ENCODE data around the gene KCNAB1.

DNA sequence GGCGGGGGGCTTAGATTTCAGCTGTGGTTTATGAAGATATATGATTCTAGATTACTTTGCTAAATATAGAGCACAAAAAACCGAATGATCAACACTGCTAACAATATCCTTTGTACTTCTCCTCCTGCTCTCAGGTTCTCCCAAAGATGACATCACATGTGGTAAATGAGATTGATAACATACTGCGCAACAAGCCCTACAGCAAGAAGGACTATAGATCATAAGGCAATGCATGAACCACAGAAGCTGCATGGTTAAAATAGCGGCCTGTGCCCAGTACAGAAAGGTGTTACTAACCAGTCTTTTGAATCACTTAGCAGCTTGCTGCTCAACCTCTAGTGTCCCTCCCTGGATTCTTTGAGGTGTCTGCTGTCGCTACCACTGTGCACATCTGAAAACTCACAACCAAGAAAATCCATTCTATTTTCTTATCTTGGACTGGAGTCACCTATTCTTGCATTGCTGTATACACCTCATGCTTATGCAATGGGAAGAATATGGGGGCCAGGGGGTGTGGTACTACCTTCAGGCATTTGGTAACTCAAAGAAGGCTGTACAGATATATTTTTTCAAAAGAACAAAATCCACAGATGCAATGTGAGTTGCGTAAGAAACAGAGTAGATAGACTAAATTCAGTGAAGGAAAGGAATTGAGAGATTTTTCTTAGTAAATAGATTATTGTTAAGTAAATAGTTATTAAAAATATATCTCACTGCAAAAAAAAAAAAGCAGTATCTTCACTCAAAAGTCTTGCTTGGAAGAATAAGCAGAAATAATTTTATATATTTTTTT, 416.3 kb downstream of the KCNAB1 start:
- TF ChIP-seq POLR2AphosphoS5 (IDR thresholded peaks at IDR 0.05; ENCODE audit: insufficient read depth, low read depth, low read length): no peak
- no peak for TF ChIP-seq EZH2 (IDR thresholded peaks at IDR 0.05; ENCODE audit: borderline replicate concordance, low read depth, low read length, severe bottlenecking)
- TF ChIP-seq POLR2A (IDR thresholded peaks at IDR 0.05; ENCODE audit: low read depth, low read length): no peak
- TF ChIP-seq, protein P1, sequence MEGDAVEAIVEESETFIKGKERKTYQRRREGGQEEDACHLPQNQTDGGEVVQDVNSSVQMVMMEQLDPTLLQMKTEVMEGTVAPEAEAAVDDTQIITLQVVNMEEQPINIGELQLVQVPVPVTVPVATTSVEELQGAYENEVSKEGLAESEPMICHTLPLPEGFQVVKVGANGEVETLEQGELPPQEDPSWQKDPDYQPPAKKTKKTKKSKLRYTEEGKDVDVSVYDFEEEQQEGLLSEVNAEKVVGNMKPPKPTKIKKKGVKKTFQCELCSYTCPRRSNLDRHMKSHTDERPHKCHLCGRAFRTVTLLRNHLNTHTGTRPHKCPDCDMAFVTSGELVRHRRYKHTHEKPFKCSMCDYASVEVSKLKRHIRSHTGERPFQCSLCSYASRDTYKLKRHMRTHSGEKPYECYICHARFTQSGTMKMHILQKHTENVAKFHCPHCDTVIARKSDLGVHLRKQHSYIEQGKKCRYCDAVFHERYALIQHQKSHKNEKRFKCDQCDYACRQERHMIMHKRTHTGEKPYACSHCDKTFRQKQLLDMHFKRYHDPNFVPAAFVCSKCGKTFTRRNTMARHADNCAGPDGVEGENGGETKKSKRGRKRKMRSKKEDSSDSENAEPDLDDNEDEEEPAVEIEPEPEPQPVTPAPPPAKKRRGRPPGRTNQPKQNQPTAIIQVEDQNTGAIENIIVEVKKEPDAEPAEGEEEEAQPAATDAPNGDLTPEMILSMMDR (IDR thresholded peaks at IDR 0.05; ENCODE audit: extremely low read depth in 1 of 2, insufficient read depth in 1 of 2, low read depth in 1 of 2, low read length in 2 of 2): no peak
- no peak for TF ChIP-seq JUN (IDR thresholded peaks at IDR 0.05; ENCODE audit: borderline replicate concordance, insufficient read depth, insufficient read length, low read depth)
- no peak for TF ChIP-seq MYC (IDR thresholded peaks at IDR 0.05; ENCODE audit: low read depth, low read length)
- TF ChIP-seq, protein P2, sequence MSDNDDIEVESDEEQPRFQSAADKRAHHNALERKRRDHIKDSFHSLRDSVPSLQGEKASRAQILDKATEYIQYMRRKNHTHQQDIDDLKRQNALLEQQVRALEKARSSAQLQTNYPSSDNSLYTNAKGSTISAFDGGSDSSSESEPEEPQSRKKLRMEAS (IDR thresholded peaks at IDR 0.05; ENCODE audit: insufficient read depth, insufficient read length): no peak
- no peak for TF ChIP-seq GATA2 (IDR thresholded peaks at IDR 0.05; ENCODE audit: insufficient read depth, insufficient read length, low read depth, low read length)
- no peak for TF ChIP-seq FOS (IDR thresholded peaks at IDR 0.05; ENCODE audit: borderline replicate concordance, insufficient read depth, low read length)

Measured in endothelial cell of umbilical vein (primary cell).